Measurements from ENCODE around the gene PLIN3. TPM values are rescaled to one million over a fixed set of nuclear protein-coding genes. Genes with fewer than 3 reads are reported as not detected.

PLIN3 gene
- total and polyA plus RNA-seq, 2 donors (not counting 3 experiments of a cell fraction or from before 2014, with no cell fraction given): 76.8 to 88.9 TPM

- no TSS peak for BruUV-seq (replicated peaks)
- DNase-seq (ENCODE audit: low read depth, low spot score) (no peak), FAIRE-seq (no peak)
- dilution Hi-C loops (cut with MboI; ENCODE audit: extremely low pct_ligation_motif_present, low sequenced_read_pairs): no loop called here
- intact Hi-C loops (cut with micrococcal nuclease): no loop called here
- no peak overlapping the region for H3K4me3 ChIP-seq (replicated peaks in 1 of 3; ENCODE audit: insufficient read depth in 1 of 3, low read depth in 1 of 3, low read length in 3 of 3)
- no peak overlapping the region for H2AFZ ChIP-seq (ENCODE audit: low read depth, low read length)
- H3K36me3 ChIP-seq (ENCODE audit: control insufficient read depth in 2 of 2, extremely low read depth in 1 of 2, insufficient read depth in 2 of 2, low read length in 2 of 2): peaks cover 0 to 13% of the 10 kb centered on the region in 2 experiments
- H3K9me3 ChIP-seq (replicated peaks; ENCODE audit: control insufficient read depth, insufficient read depth, low read length): no peaks in the 10 kb centered on the region
- no peaks in the 10 kb centered on the region for H3K4me1 ChIP-seq (ENCODE audit: control insufficient read depth, extremely low read depth, insufficient read depth, low read length)
- H3K9me1 ChIP-seq (replicated peaks; ENCODE audit: control insufficient read depth, extremely low read depth, insufficient read depth, low read length): no peaks in the 10 kb centered on the region
- no peak overlapping the region for H3K27ac ChIP-seq (ENCODE audit: insufficient read depth, low read depth, low read length)
- no peak overlapping the region for H3K9ac ChIP-seq (replicated peaks; ENCODE audit: extremely low read depth, insufficient read depth, low read length)
- TF ChIP-seq EZH2 (IDR thresholded peaks at IDR 0.05; ENCODE audit: borderline replicate concordance, low read depth, low read length, severe bottlenecking) (no peak), POLR2A (IDR thresholded peaks at IDR 0.05; ENCODE audit: low read depth, low read length) (no peak), FOS (IDR thresholded peaks at IDR 0.05; ENCODE audit: borderline replicate concordance, insufficient read depth, low read length) (no peak), GATA2 (IDR thresholded peaks at IDR 0.05; ENCODE audit: insufficient read depth, insufficient read length, low read depth, low read length) (no peak), POLR2AphosphoS5 (IDR thresholded peaks at IDR 0.05; ENCODE audit: insufficient read depth, low read depth, low read length) (no peak), JUN (IDR thresholded peaks at IDR 0.05; ENCODE audit: borderline replicate concordance, insufficient read depth, insufficient read length, low read depth) (no peak), MYC (IDR thresholded peaks at IDR 0.05; ENCODE audit: low read depth, low read length) (no peak)
- TF ChIP-seq, protein P1, sequence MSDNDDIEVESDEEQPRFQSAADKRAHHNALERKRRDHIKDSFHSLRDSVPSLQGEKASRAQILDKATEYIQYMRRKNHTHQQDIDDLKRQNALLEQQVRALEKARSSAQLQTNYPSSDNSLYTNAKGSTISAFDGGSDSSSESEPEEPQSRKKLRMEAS (IDR thresholded peaks at IDR 0.05; ENCODE audit: insufficient read depth, insufficient read length): no peak
- TF ChIP-seq, protein P2, sequence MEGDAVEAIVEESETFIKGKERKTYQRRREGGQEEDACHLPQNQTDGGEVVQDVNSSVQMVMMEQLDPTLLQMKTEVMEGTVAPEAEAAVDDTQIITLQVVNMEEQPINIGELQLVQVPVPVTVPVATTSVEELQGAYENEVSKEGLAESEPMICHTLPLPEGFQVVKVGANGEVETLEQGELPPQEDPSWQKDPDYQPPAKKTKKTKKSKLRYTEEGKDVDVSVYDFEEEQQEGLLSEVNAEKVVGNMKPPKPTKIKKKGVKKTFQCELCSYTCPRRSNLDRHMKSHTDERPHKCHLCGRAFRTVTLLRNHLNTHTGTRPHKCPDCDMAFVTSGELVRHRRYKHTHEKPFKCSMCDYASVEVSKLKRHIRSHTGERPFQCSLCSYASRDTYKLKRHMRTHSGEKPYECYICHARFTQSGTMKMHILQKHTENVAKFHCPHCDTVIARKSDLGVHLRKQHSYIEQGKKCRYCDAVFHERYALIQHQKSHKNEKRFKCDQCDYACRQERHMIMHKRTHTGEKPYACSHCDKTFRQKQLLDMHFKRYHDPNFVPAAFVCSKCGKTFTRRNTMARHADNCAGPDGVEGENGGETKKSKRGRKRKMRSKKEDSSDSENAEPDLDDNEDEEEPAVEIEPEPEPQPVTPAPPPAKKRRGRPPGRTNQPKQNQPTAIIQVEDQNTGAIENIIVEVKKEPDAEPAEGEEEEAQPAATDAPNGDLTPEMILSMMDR (IDR thresholded peaks at IDR 0.05; ENCODE audit: extremely low read depth in 1 of 2, insufficient read depth in 1 of 2, low read depth in 1 of 2, low read length in 2 of 2): no peak
- ChIA-PET POLR2A (no interaction called here), CTCF (no interaction called here)
- peaks cover 13% of the 10 kb centered on the region for H3K79me2 ChIP-seq (ENCODE audit: control insufficient read depth, insufficient read depth, low read length)
- no peak overlapping the region for H3K4me2 ChIP-seq (ENCODE audit: insufficient read depth, low read length)
- H3K27me3 ChIP-seq (ENCODE audit: control insufficient read depth in 2 of 2, insufficient read depth in 2 of 2, low read length in 2 of 2): no peaks in the 10 kb centered on the region
- H4K20me1 ChIP-seq (replicated peaks; ENCODE audit: control insufficient read depth, extremely low read depth, insufficient read depth, low read length): no peaks in the 10 kb centered on the region
Measured at GRCh38 chr19:4821265-4821664, 46.2 kb downstream of the PLIN3 start.
